Panc1 (cell line): ENCODE data around the gene IFI44.

Source experiments
- CTCF ChIP-seq: fragments of 450-650 bp; IDR thresholded peaks from 2 replicates; pipeline ENCODE4 v1.5.1; 2017; ENCODE audit warnings: mild to moderate bottlenecking
- POLR2AphosphoS5 ChIP-seq: IDR thresholded peaks from 2 replicates; pipeline ENCODE4 v1.6.1; 2012; ENCODE audit warnings: mild to moderate bottlenecking, low read depth, low read length, moderate library complexity
- SIN3A ChIP-seq: IDR thresholded peaks from 2 replicates; pipeline ENCODE4 v1.6.1; 2012; ENCODE audit warnings: low read depth, mild to moderate bottlenecking, low read length, moderate library complexity, borderline replicate concordance; ENCODE audit not compliant: insufficient read depth
- TCF7L2 ChIP-seq: IDR thresholded peaks from 2 replicates; pipeline ENCODE4 v1.6.1; 2011; ENCODE audit warnings: mild to moderate bottlenecking, low read depth, low read length, inconsistent platforms

- TF ChIP-seq CTCF, result no peak
- TF ChIP-seq TCF7L2, result no peak
- no peak for TF ChIP-seq POLR2AphosphoS5
- no peak for TF ChIP-seq SIN3A
These were observed 40.9 kb downstream of the IFI44 start for GRCh38 chr1:78690516-78690915.
